Osteocyte (in vitro differentiated cells): ENCODE results near the gene SCLT1. TPM values are rescaled to one million over a fixed set of nuclear protein-coding genes. Genes with fewer than 3 reads are reported as not detected.

Source experiments
- DNase-seq: peaks from one replicate; pipeline ENCODE4 v3.0.0; 2021; ENCODE audit warnings: mixed read lengths; ENCODE audit not compliant: unreplicated experiment; ENCODE audit errors: extremely low spot score
- H3K27ac Mint-ChIP-seq: one replicate; pipeline ENCODE4 v1.8.0; 2021; ENCODE audit warnings: mild to moderate bottlenecking, mixed read lengths; ENCODE audit not compliant: unreplicated experiment
- H3K27me3 Mint-ChIP-seq: one replicate; pipeline ENCODE4 v1.8.0; 2021; ENCODE audit warnings: mixed read lengths; ENCODE audit not compliant: unreplicated experiment
- H3K36me3 Mint-ChIP-seq: one replicate; pipeline ENCODE4 v1.8.0; 2021; ENCODE audit warnings: mixed read lengths; ENCODE audit not compliant: unreplicated experiment
- H3K4me1 Mint-ChIP-seq: one replicate; pipeline ENCODE4 v1.8.0; 2021; ENCODE audit warnings: mixed read lengths; ENCODE audit not compliant: unreplicated experiment
- H3K4me3 Mint-ChIP-seq: one replicate; pipeline ENCODE4 v1.8.0; 2021; ENCODE audit warnings: mild to moderate bottlenecking, moderate library complexity, mixed read lengths; ENCODE audit not compliant: unreplicated experiment
- H3K9me3 Mint-ChIP-seq: one replicate; pipeline ENCODE4 v1.8.0; 2021; ENCODE audit warnings: mixed read lengths; ENCODE audit not compliant: unreplicated experiment
- CTCF ChIP-seq: fragments of 200-600 bp; sonication (generic); IDR thresholded peaks from 2 replicates; pipeline ENCODE4 v1.5.0; 2021; ENCODE audit warnings: antibody characterized with exemption, mild to moderate bottlenecking, moderate library complexity
- total RNA-seq: library from RNA; stranded (reverse); gene quantifications from 2 replicates; pipeline ENCODE4 v1.2.1, GENCODE V29; 2021

SCLT1 gene
- total RNA-seq, 1 donor from 2014 or later: 13.6 TPM

- no peak overlapping the region for H3K27ac Mint-ChIP-seq
- peaks cover 1% of the 10 kb centered on the region for H3K4me1 Mint-ChIP-seq
- no peaks in the 10 kb centered on the region for H3K27me3 Mint-ChIP-seq
- no peaks in the 10 kb centered on the region for H3K9me3 Mint-ChIP-seq
- no peak for DNase-seq
- no peak for TF ChIP-seq CTCF
- H3K36me3 Mint-ChIP-seq: peaks cover 9% of the 10 kb centered on the region
- H3K4me3 Mint-ChIP-seq: no peak overlapping the region
Observed at GRCh38 chr4:128877934-128878333, 215.4 kb downstream of the SCLT1 start.

DNA sequence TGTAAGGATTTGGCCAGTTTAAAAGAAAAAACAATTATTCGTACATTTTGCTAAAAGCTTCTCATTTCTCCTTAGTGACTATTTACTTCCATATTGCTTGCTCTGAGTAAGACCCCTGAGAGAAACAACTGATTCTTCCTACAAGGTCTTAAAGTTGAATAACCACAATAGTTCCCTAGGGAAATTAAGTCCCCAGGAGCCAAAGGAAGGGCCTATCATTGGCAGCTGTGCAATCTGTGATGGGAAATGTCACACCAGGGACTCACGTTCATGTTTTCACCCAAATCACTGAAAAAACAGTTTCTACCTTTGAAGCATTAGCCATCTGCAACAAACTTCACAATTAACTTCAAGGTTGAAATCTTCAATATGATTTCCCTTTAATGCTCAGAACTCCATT lies 217.1 kb downstream of the SCLT1 start:
- TF ChIP-seq CTCF: no peak
- DNase-seq: no peak
- Mint-ChIP-seq H3K27me3 (no peaks in the 10 kb centered on the region), H3K36me3 (peaks cover 19% of the 10 kb centered on the region), H3K4me3 (no peak overlapping the region), H3K9me3 (no peaks in the 10 kb centered on the region), H3K27ac (no peak overlapping the region), H3K4me1 (peaks cover 1% of the 10 kb centered on the region)

GRCh38 chr4:128871948-128872347 lies 221.4 kb downstream of the SCLT1 start:
- no peak for DNase-seq
- H3K4me3 Mint-ChIP-seq: no peak overlapping the region
- no peaks in the 10 kb centered on the region for H3K9me3 Mint-ChIP-seq

DNA sequence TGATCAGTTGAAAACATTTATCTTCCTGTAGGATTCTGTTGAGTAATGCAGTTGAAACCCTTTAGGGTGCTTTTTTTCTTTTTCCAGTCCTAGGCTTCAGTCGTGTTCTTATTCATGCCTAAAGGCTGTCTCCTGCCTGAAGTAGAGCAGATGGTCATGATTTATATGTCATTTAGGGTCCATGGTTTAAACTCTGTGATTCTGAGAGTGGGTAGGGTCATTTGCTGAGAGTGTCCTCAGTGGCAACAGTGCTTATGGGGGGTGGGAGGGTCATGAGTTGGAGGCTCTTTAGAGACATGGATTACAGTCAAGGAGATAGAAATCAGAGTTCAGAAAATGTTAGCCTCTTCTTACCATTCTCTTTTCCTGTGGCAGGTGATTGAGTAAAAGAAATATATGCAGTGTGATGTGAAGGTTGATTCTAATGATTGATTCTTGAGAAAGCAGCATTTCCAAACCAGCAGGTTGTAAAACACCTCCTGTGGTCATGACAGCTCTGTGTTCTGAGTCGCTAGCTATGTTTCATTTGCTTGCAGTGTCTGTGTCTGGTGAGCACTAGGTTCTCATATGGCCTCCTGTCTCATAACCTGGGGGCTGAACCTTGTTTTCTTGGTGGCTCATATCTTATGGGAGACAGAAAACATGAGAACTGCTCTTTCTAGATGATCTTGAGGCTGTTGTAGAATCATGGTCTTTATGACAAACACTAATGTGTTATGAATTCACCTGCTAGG lies 223.4 kb downstream of the SCLT1 start:
- Mint-ChIP-seq H3K27me3 (no peaks in the 10 kb centered on the region), H3K27ac (no peak overlapping the region), H3K4me3 (no peak overlapping the region), H3K36me3 (peaks cover 37% of the 10 kb centered on the region), H3K9me3 (no peaks in the 10 kb centered on the region), H3K4me1 (no peaks in the 10 kb centered on the region)
- no peak for DNase-seq
- TF ChIP-seq CTCF: no peak

More at GRCh38 chr4:128871948-128872347, 221.4 kb downstream of the SCLT1 start:
- Mint-ChIP-seq H3K36me3 (peaks cover 32% of the 10 kb centered on the region), H3K4me1 (no peaks in the 10 kb centered on the region), H3K27ac (no peak overlapping the region), H3K27me3 (no peaks in the 10 kb centered on the region)
- TF ChIP-seq CTCF: no peak

DNA sequence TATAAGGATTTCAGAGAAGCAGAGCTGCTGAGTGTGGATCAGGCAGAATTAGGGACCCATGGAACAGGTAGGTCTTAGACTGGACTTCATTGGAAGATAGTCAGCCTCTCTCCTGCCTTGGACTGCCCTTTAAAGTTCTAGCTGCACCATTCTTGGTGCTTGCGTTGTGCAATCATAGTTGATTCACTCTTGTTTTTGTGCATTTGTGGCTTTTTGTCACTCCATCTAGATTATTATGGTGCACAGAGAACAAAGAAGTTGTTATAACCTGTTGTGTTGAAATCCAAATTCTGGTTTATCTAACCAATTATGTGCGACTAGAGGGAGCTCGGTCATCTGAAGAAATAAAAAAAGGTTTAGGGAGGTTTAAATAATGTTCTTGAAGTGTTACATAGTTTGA lies 224.6 kb downstream of the SCLT1 start:
- no peaks in the 10 kb centered on the region for H3K27me3 Mint-ChIP-seq
- H3K36me3 Mint-ChIP-seq: peaks cover 36% of the 10 kb centered on the region
- no peak for DNase-seq
- H3K4me1 Mint-ChIP-seq: no peaks in the 10 kb centered on the region
- no peak overlapping the region for H3K4me3 Mint-ChIP-seq
- H3K27ac Mint-ChIP-seq: no peak overlapping the region
- H3K9me3 Mint-ChIP-seq: no peaks in the 10 kb centered on the region
- no peak for TF ChIP-seq CTCF
